Epithelial cell of esophagus (primary cell): ENCODE measurements around the gene ASTN2.

Experiments
- DNase-seq: peaks from one replicate; pipeline ENCODE4 v3.0.0; 2010; ENCODE audit warnings: low read depth
- H3K4me3 ChIP-seq: 2 replicates; pipeline ENCODE4 v1.5.1; 2011; ENCODE audit warnings: mild to moderate bottlenecking, low read length, control low read depth
- TF ChIP-seq, protein P1 (sequence below): IDR thresholded peaks from 2 replicates; pipeline ENCODE4 v1.5.1; 2011; ENCODE audit warnings: low read depth, mild to moderate bottlenecking, low read length, control low read depth, inconsistent platforms; ENCODE audit not compliant: insufficient read depth; ENCODE audit errors: missing control alignments

The ASTN2 gene

DNA sequence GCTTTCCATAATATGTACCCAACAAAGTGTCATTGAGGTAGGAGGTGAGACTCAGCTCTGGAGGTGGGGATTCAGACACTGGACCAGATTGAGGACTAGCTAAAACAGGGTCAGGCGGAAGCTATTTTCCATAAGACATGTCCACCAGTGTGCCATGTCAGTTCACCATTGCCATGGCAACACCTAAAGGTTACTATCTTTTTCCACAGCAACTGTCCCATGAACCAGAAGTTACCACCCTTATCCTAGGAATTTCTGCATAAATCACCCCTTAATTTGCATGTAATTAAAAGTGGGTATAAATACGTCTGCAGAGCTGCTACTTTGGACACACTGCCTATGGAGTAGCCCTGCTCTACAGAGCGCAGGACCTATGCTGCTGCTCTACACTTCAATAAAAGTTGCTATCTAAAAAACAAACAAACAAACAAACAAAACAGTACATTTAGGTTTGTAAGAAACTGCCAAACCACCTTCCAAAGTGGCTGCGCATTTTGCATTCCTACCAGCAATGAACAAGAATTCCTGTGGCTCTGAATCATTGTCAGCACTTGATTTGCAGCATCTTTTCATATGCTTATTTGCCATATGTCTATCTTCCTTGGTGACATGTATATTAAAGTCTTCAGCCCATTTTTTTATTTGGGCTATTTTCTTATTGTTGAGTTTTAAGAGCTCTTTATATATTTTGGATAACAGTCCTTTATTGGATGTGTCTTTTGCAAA is 745.7 kb downstream of the ASTN2 start:
- DNase-seq, result peak; percentile 30
- no peak overlapping the region for H3K4me3 ChIP-seq
- TF ChIP-seq, protein P1, sequence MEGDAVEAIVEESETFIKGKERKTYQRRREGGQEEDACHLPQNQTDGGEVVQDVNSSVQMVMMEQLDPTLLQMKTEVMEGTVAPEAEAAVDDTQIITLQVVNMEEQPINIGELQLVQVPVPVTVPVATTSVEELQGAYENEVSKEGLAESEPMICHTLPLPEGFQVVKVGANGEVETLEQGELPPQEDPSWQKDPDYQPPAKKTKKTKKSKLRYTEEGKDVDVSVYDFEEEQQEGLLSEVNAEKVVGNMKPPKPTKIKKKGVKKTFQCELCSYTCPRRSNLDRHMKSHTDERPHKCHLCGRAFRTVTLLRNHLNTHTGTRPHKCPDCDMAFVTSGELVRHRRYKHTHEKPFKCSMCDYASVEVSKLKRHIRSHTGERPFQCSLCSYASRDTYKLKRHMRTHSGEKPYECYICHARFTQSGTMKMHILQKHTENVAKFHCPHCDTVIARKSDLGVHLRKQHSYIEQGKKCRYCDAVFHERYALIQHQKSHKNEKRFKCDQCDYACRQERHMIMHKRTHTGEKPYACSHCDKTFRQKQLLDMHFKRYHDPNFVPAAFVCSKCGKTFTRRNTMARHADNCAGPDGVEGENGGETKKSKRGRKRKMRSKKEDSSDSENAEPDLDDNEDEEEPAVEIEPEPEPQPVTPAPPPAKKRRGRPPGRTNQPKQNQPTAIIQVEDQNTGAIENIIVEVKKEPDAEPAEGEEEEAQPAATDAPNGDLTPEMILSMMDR, result no peak

DNA sequence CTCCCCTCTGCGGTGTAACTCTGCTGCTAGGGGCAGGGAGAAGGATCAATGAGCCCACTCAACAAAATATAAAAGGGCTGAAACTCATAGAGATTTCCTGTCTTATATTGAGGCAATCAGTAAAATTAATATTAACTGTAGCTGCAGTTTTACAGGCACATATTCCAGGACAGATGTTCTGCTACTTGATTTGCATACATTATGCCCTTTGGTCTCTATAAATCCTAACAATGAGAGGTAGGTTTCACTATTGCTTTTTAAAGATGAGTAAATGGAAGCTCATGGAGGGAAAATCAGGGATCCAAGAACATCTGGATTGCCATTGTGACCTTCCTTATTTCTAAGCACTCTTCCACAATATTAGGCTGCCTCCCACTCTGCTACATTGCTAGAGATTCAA is 751.3 kb downstream of the ASTN2 start:
- no peak overlapping the region for H3K4me3 ChIP-seq
- TF ChIP-seq, protein P1, result no peak
- no peak for DNase-seq

DNA sequence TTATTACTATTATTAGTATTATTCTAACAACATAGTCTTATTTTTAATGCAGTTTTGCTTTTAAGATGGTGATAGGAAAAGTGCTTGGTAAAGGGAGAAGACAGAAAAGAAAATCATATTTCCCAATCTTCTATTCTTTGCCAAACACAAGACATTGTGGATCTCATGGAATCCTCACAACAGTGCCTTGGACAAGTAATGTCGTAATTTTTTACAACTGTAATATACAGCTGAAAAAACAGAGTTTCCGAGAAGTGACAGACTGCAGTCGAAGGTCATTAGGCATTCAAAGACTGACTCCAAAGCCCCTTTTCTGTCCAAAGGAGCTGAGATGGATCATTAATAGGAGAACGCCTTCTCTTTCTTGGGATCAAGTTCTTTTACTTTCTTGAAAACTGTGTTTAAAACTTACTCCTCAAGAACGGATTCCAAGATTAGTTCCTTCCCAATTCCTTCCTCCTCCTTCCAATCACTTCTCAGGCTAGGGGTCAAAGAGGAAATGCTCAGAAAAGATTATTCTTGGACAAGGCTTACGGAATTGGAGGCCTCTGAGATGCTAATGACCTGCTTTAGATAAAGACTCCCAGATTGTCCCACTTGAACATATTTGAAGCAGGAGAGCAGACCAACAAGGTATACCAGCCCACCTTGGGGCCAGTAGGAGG is 752.1 kb downstream of the ASTN2 start:
- TF ChIP-seq, protein P1, result no peak
- no peak for DNase-seq
- H3K4me3 ChIP-seq, result no peak overlapping the region

DNA sequence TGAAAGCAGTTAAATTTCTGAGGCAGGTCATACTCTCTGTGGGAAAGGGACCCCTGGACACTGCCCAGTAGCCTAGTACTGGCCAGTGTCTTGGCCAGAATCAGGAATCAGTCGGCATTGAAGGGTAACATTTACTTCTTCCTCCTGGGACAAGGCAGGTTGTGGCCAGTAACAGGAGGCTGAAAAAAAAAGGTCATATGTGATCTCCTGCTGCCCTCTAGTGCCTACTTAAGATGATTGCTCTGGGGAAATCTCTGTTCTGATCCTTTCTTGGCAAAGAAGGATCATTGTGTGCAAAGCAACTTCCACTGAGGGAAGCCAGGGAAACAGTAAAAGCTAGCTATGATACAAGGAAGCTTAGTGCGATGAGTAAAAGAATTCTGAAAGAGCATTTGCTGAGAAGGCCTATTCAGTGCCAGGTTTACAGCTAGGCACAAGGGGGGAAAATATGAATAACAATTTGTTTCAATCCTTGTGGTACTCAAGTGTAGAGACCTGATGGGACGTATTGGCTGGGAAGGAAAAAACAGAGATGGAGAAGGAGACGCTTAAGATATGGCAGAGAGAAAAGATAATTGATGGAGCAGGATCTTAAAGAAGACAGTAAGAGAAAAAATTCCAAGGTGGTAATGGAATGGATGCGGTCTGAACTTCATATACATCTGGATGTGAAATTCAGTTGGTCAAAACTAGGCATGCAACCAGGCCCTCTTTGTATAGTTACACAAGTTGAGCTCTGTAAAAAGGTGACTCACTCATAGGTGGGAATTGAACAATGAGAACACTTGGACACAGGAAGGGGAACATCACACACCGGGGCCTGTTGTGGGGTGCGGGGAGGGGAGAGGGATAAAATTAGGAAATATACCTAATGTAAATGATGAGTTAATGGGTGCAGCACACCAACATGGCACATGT is 753.6 kb downstream of the ASTN2 start:
- TF ChIP-seq, protein P1, result peak; percentile 83
- H3K4me3 ChIP-seq, result no peak overlapping the region
- peak; percentile 81 for DNase-seq

DNA sequence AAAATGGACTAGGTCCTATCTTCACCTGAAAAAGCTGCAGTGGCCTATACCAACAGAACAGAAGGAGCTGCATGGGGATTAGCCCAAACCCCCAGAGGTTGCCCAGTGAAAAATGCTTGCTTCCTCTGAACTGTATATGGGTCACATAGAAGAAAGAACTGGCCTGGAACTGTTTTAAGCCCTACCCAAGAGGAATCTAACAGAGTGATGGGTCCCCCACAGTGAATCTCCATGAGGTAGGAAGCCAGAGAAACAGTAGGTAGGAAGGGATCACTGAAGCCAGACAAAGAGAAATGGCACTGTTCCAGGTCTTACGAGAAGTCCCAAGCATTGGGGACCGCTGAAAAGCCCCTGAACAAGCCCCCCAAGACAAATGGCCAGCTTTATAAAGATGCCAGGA is 756.6 kb downstream of the ASTN2 start:
- TF ChIP-seq, protein P1, result no peak
- no peak for DNase-seq
- H3K4me3 ChIP-seq, result no peak overlapping the region

DNA sequence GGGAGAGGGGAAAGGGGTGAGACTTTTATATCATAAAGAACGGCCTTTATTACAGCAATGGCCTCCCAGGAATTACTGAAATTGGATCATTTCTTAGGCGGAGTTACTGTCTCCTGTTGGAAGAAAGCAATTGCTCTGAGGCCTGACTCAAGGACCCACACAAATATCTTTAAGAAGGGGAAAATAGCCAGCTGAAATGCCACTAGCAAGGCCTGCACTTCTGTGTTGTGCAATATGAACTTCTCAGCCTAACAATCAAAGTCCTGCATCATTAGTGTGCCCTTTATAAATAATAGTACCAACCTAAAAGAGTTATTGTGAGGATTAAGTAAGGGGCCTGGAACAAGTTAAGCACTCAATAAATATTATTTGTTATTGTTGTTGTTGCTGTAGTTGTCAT is 757.9 kb downstream of the ASTN2 start:
- TF ChIP-seq, protein P1, result no peak
- no peak overlapping the region for H3K4me3 ChIP-seq
- no peak for DNase-seq
